GM15510 (cell line): Measurements from ENCODE around the gene HTR1E.

Source experiments
- POLR2A ChIP-seq: IDR thresholded peaks from 3 replicates; pipeline ENCODE4 v1.6.1; 2011; ENCODE audit warnings: borderline replicate concordance; ENCODE audit not compliant: insufficient read length; ENCODE audit errors: extremely low read depth

The HTR1E gene

DNA sequence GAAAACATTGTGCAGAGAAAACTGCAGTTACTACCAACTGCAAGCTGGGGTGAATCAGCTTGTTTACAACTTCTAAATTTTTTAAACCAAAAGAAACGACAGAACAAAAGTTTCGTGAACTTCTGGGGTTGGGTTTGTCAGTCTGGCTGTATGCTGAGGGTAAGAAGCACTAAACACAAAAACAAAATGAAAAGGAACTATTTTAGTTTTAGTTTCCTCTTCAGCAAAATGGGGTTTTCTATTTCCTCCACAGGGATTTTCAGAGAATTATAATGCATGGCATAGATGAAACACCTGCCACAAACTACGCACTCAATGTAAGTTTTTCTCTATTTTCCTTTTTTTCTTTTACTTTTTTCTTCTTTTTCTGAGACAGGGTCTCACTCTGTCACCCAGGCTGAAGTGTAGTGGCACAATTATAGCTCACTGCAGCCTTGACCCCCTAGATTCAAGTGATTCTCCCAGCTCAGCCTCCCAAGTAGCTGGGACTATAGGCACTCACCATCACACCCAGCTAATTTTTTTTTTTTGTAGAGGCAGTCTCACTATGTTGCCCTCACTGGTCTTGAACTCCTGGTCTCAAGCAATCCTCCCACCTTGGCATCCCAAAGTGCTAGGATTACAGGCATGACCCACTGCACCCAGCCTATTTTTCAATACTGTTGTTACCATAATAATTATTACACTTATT, 117.0 kb downstream of the HTR1E start:
- no peak for TF ChIP-seq POLR2A

DNA sequence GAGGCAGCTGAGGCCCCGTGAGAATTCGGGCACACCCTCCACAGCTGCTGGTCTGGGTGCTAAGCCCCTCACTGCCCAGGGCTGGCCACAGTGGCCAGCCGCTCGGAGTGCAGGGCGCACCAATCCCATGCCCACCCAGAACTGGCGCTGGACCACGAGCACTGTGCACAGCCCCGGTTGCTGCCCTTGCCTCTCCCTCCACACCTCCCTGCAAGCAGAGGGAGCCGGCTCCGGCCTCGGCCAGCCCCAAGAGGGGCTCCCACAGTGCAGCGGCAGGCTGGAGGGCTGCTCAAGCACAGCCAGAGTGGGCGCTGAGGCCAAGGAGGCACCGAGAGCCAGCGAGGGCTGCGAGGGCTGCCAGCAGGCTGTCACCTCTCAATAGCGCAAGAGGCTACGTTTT, 122.6 kb downstream of the HTR1E start:
- no peak for TF ChIP-seq POLR2A

DNA sequence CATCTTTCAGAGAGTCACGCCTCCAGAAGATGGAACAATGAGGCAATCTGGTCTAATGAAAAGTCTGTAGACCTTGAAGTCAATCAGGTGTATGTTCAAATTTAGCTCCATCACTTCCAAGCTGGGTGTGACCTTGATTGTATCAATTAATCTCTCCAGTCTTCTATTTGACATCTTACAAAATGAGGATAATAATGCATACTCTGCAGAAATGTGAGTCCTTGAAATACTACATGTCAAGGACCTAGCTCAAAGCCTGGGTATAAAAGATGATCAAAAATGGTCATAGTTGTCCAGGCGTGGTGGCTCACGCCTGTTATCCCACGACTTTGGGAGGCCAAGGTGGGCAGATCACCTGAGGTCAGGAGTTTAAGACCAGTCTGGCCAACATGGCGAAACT, 127.8 kb downstream of the HTR1E start:
- no peak for TF ChIP-seq POLR2A
